Adipocyte (in vitro differentiated cells): ENCODE results near the gene ERBIN.

Experiments
- DNase-seq: peaks from one replicate; pipeline ENCODE4 v3.0.0-alpha.2; 2015; ENCODE audit warnings: low read depth
- H3K27me3 ChIP-seq: replicated peaks from 2 replicates; pipeline ENCODE4 v1.7.0; 2013; ENCODE audit warnings: mild to moderate bottlenecking, low read length, moderate library complexity; ENCODE audit not compliant: control insufficient read depth, insufficient read depth
- H3K36me3 ChIP-seq: 2 replicates; pipeline ENCODE4 v1.7.0; 2013; ENCODE audit warnings: low read length, mild to moderate bottlenecking, moderate library complexity; ENCODE audit not compliant: control insufficient read depth, insufficient read depth, severe bottlenecking
- H3K4me1 ChIP-seq: 2 replicates; pipeline ENCODE4 v1.7.0; 2013; ENCODE audit warnings: mild to moderate bottlenecking, low read length, moderate library complexity; ENCODE audit not compliant: control insufficient read depth, insufficient read depth
- H3K4me3 ChIP-seq: 2 replicates; pipeline ENCODE4 v1.7.0; 2013; ENCODE audit warnings: mild to moderate bottlenecking, low read length, moderate library complexity
- H3K9ac ChIP-seq: 2 replicates; pipeline ENCODE4 v1.7.0; 2013; ENCODE audit warnings: mild to moderate bottlenecking, low read length, moderate library complexity
- H3K9me3 ChIP-seq: 2 replicates; pipeline ENCODE4 v1.7.0; 2013; ENCODE audit warnings: mild to moderate bottlenecking, low read length, moderate library complexity; ENCODE audit not compliant: control insufficient read depth

The ERBIN gene

GRCh38 chr5:66072031-66072430 lies 145.7 kb downstream of the ERBIN start:
- H3K36me3 ChIP-seq, result peaks cover 46% of the 10 kb centered on the region
- H3K9me3 ChIP-seq, result no peaks in the 10 kb centered on the region
- H3K4me1 ChIP-seq, result no peaks in the 10 kb centered on the region
- no peaks in the 10 kb centered on the region for H3K27me3 ChIP-seq
- no peak overlapping the region for H3K9ac ChIP-seq
- H3K4me3 ChIP-seq, result no peak overlapping the region
- no peak for DNase-seq

- no peak for DNase-seq
- Histone ChIP-seq H3K4me1 (no peaks in the 10 kb centered on the region), H3K4me3 (no peak overlapping the region), H3K9me3 (no peaks in the 10 kb centered on the region), H3K36me3 (peaks cover 60% of the 10 kb centered on the region), H3K9ac (no peak overlapping the region), H3K27me3 (no peaks in the 10 kb centered on the region)
These were observed 148.5 kb downstream of the ERBIN start for GRCh38 chr5:66074901-66075300.

- H3K4me1 ChIP-seq, result no peaks in the 10 kb centered on the region
- peaks cover 43% of the 10 kb centered on the region for H3K36me3 ChIP-seq
- no peak overlapping the region for H3K4me3 ChIP-seq
- H3K9me3 ChIP-seq, result no peaks in the 10 kb centered on the region
- H3K27me3 ChIP-seq, result no peaks in the 10 kb centered on the region
- no peak overlapping the region for H3K9ac ChIP-seq
- DNase-seq, result peak; percentile 76
These were observed 154.3 kb downstream of the ERBIN start for GRCh38 chr5:66080664-66081063.

- Histone ChIP-seq H3K4me1 (no peaks in the 10 kb centered on the region), H3K4me3 (peak overlapping the region; percentile 40)
- no peak for DNase-seq
These were observed 163.0 kb downstream of the ERBIN start for GRCh38 chr5:66089384-66089783.

GRCh38 chr5:66100851-66101250 lies 174.5 kb downstream of the ERBIN start:
- Histone ChIP-seq H3K9ac (no peak overlapping the region), H3K4me3 (no peak overlapping the region), H3K9me3 (peaks cover 56% of the 10 kb centered on the region), H3K4me1 (no peaks in the 10 kb centered on the region), H3K36me3 (peaks cover 24% of the 10 kb centered on the region), H3K27me3 (no peaks in the 10 kb centered on the region)
- no peak for DNase-seq

More at GRCh38 chr5:66089384-66089783, 163.0 kb downstream of the ERBIN start:
- Histone ChIP-seq H3K9me3 (peaks cover 25% of the 10 kb centered on the region), H3K36me3 (peaks cover 71% of the 10 kb centered on the region), H3K9ac (no peak overlapping the region), H3K27me3 (no peaks in the 10 kb centered on the region)

- Histone ChIP-seq H3K4me3 (no peak overlapping the region), H3K9me3 (peaks cover 33% of the 10 kb centered on the region)
- peak; percentile 6 for DNase-seq
These were observed 186.8 kb downstream of the ERBIN start for GRCh38 chr5:66113160-66113559.

GRCh38 chr5:66118304-66118703 lies 191.9 kb downstream of the ERBIN start:
- Histone ChIP-seq H3K36me3 (no peaks in the 10 kb centered on the region), H3K27me3 (no peaks in the 10 kb centered on the region), H3K9ac (no peak overlapping the region), H3K9me3 (peaks cover 8% of the 10 kb centered on the region), H3K4me1 (peaks cover 6% of the 10 kb centered on the region), H3K4me3 (no peak overlapping the region)
- no peak for DNase-seq

More at GRCh38 chr5:66113160-66113559, 186.8 kb downstream of the ERBIN start:
- H3K36me3 ChIP-seq, result no peaks in the 10 kb centered on the region
- no peak overlapping the region for H3K9ac ChIP-seq
- H3K27me3 ChIP-seq, result no peaks in the 10 kb centered on the region
- H3K4me1 ChIP-seq, result no peaks in the 10 kb centered on the region

GRCh38 chr5:66122379-66123034 lies 196.1 kb downstream of the ERBIN start:
- Histone ChIP-seq H3K4me3 (no peak overlapping the region), H3K27me3 (no peaks in the 10 kb centered on the region), H3K9ac (no peak overlapping the region), H3K36me3 (no peaks in the 10 kb centered on the region), H3K9me3 (no peaks in the 10 kb centered on the region), H3K4me1 (peaks cover 6% of the 10 kb centered on the region)
- DNase-seq, result no peak

GRCh38 chr5:66129144-66129543 lies 202.8 kb downstream of the ERBIN start:
- H3K9ac ChIP-seq, result no peak overlapping the region
- peaks cover 10% of the 10 kb centered on the region for H3K9me3 ChIP-seq
- no peaks in the 10 kb centered on the region for H3K4me1 ChIP-seq
- DNase-seq, result no peak
- no peaks in the 10 kb centered on the region for H3K27me3 ChIP-seq
- H3K36me3 ChIP-seq, result no peaks in the 10 kb centered on the region
- no peak overlapping the region for H3K4me3 ChIP-seq

- Histone ChIP-seq H3K27me3 (no peaks in the 10 kb centered on the region), H3K9ac (no peak overlapping the region), H3K4me3 (no peak overlapping the region), H3K4me1 (no peaks in the 10 kb centered on the region), H3K9me3 (peaks cover 10% of the 10 kb centered on the region), H3K36me3 (no peaks in the 10 kb centered on the region)
- no peak for DNase-seq
These were observed 204.1 kb downstream of the ERBIN start for GRCh38 chr5:66130493-66130892.
